HG02870 (cell line): ENCODE measurements around the gene KCTD20.
"Not testable (repeated sequence)": the region's sequence is repeated elsewhere in the genome, so short reads cannot be mapped to it uniquely, and the experiment has no call there.

Experiments used
- ATAC-seq: cut with Tn5 transposase; IDR thresholded peaks from one replicate; pipeline ENCODE4 v1.9.1; 2021; ENCODE audit warnings: mild to moderate bottlenecking, moderate library complexity; ENCODE audit not compliant: unreplicated experiment

Gene KCTD20

GRCh38 chr6:36442671-36443470 is at the start of gene KCTD20, which contains the start of gene PXT1:
TSS of gene KCTD20 (plus strand) at chr6:36443000. CDS start at chr6:36470098, 27,098 bp downstream.
TSS of gene PXT1 (minus strand) at chr6:36442854. CDS start at chr6:36426082, 16,772 bp downstream.
- peak; percentile 81 for ATAC-seq

DNA sequence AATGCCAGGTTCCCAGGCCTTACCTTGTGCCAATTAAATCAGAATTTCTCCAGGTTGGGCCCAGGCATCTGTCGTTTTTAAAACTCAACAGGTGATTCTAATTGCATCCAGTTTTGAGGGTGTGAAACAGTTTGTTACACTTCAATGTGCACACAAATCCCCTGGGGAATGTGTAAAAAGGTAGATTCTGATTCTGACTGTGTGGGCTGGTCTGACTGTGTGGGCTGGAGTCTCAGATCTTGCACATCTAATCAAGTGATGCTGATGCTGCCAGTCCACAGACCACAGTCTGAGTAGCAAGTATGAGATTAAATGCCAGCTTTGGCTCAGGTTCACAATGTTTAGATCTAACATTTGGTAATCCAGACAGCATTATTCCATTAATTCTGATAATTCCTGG is 42.8 kb upstream of the KCTD20 start:
- ATAC-seq, result no peak

- no peak for ATAC-seq
Observed at GRCh38 chr6:36402481-36402880, 40.3 kb upstream of the KCTD20 start.

- ATAC-seq, result no peak
Observed at GRCh38 chr6:36404164-36404563, 38.6 kb upstream of the KCTD20 start.

GRCh38 chr6:36409718-36410117 is 33.1 kb upstream of the KCTD20 start:
- not testable (repeated sequence) for ATAC-seq

GRCh38 chr6:36413489-36414480 is 29.0 kb upstream of the KCTD20 start:
- no peak for ATAC-seq

DNA sequence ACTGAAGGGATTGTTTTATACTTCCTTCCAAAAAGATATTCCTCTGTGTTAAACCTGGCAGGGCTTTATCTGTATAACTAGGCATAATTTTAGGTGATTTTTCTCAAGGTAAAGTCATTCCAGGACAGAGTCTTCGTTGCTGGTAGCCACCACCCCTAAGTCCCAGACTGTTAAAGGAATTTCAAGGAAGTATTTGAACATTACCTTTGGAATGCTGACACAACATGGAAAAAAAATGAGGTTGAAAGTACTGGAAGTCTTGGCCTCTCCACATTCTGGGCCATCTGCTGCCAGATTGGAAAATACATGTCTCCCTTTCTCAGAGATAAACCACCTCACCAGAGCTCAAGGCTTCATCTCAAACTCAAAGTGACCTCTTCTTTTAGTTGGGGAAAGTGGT is 28.3 kb upstream of the KCTD20 start:
- no peak for ATAC-seq

DNA sequence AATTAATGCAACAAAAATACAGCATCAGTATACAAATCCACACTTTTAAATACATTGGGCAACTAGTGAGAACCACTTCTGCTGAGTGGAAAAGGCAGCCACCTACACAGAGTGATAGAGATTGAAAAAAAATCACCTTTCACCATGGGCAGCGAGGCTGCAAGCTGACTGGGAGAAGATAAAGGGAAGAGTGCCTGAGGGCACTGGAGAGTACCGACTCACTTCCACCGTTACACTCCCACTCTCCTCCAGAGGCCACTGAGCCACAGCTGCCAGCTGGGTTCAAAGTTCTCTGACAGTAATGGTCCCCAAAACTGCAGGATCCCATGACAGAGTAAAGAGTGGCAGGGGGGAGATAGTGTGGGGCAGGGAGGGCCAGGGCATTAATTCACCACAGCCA is 24.2 kb upstream of the KCTD20 start:
- ATAC-seq, result no peak

DNA sequence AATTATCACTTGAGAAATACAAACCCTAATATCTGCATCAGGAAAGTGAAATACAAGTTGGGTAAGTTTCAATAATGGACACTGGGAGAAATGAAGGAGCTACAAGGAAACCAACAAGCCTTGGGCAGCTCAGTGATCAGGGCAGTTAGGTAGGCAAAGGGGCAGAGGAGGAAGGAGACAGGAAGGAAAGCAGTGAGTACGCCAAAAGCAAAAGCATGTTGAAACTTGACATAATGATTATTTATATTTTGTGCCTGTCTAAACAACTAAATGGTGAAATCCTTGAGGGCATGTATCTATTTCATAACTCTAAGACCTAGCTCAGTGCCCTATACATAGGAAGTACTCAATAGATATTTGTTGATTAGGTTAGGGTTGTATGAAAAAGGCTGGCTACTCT is 23.5 kb upstream of the KCTD20 start:
- ATAC-seq, result no peak

DNA sequence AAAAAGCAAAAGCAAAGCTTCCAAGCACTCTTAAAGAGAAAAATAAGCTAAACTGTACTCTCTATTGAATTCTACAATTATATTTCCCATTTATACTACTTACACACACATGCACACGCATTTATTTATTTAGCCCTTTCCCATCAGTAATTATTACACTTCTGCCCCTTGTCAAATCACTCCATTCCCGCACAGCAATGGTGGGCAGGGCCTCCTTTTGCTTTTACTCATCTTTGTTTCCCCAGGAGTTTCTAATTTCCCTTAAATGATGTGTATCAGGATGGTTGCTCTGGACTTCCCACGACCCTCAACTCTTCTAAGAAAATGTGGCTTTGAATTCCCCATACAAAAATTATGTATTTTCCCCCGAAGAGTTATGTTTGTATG is 20.1 kb upstream of the KCTD20 start:
- peak; percentile 4 for ATAC-seq

DNA sequence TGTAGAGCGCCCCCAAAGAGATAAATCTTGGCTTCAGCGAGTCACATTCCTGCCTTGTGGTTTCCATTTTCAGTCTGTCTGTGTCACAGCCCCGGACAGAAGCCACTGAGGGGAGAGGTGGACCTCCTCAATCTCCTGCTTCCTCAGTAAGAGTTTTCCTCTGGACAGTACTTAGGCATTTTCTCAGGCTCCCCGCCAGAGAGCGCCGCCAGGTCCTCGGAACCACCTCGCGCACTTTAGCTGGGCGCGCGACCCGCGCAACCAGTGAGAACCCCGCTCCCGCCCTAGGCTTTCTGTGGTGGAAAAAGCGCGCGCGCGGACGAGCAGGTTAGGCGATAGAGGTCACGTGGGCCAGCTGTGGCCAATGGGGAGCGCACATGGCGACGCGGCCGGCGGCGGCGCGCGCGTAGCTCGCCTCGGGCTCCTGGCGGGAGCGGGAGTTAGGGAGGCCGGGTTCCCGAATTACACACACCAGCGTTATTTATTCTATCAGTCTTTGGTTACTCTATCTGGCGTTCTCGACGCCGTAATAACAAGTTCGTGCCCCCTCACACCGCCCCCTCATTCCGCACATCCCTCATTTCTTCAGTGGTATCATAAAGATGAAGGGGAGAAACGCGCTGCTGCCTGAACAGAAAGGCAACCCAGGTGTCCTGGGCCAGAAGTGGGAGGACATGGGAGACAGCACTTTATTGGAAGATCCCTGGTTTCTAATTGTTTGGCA is 19.5 kb upstream of the KCTD20 start:
- ATAC-seq, result peak; percentile 96

GRCh38 chr6:36426622-36427021 is 16.2 kb upstream of the KCTD20 start:
- ATAC-seq, result no peak

DNA sequence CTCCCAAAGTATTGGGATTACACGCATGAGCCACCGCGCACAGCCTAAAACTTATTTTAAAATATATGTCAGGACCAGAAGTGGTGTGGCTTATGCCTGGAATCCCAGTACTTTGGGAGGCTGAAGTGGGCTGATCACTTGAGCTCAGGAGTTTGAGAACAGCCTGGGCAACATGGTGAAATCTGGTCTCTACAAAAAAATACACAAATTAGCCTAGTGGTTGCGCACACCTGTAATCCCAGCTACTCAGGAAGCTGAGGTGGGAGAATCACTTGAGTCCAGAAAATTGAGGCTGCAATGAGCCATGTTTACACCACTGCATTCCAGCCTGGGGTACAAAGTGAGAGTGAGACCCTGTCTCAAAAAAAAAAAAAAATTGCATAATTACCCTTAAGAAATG is 13.9 kb upstream of the KCTD20 start:
- ATAC-seq, result no peak

- ATAC-seq, result no peak
Observed at GRCh38 chr6:36430351-36430750, 12.4 kb upstream of the KCTD20 start.

- no peak for ATAC-seq
Observed at GRCh38 chr6:36431197-36431596, 11.6 kb upstream of the KCTD20 start.

- ATAC-seq, result no peak
Observed at GRCh38 chr6:36432151-36432671, 10.6 kb upstream of the KCTD20 start.

- no peak for ATAC-seq
Observed at GRCh38 chr6:36436466-36436865, 6.3 kb upstream of the KCTD20 start.

- ATAC-seq, result no peak
Observed at GRCh38 chr6:36441307-36441894, 1.4 kb upstream of the KCTD20 start.

GRCh38 chr6:36442103-36442670 is 613 bp upstream of the KCTD20 start:
- no peak for ATAC-seq
